HG03097 (cell line): ENCODE data around the gene SELENOK.

Experiments
- ATAC-seq: cut with Tn5 transposase; IDR thresholded peaks from one replicate; pipeline ENCODE4 v1.9.1; 2021; ENCODE audit not compliant: unreplicated experiment, low FRiP score

The SELENOK gene

GRCh38 chr3:53885239-53885638 lies 6.4 kb downstream of the SELENOK start:
- no peak for ATAC-seq

- no peak for ATAC-seq
Observed at GRCh38 chr3:53884623-53885022, 7.0 kb downstream of the SELENOK start.

- ATAC-seq, result no peak
Observed at GRCh38 chr3:53883008-53883407, 8.7 kb downstream of the SELENOK start.

GRCh38 chr3:53881691-53882593 lies 9.7 kb downstream of the SELENOK start, which contains the start of gene ACTR8:
TSS of gene ACTR8 (minus strand) at chr3:53882152. CDS start at chr3:53882101, 51 bp downstream.
- peak; percentile 68 for ATAC-seq

- no peak for ATAC-seq
Observed at GRCh38 chr3:53880396-53881345, 11.0 kb downstream of the SELENOK start.

- peak; percentile 45 for ATAC-seq
Observed at GRCh38 chr3:53865732-53866499, 25.7 kb downstream of the SELENOK start.

- ATAC-seq, result no peak
Observed at GRCh38 chr3:53863145-53863544, 28.5 kb downstream of the SELENOK start.

- no peak for ATAC-seq
Observed at GRCh38 chr3:53862241-53862640, 29.4 kb downstream of the SELENOK start.

GRCh38 chr3:53860196-53860595 lies 31.5 kb downstream of the SELENOK start:
- ATAC-seq, result no peak

- no peak for ATAC-seq
Observed at GRCh38 chr3:53859178-53859577, 32.5 kb downstream of the SELENOK start.

- ATAC-seq, result no peak
Observed at GRCh38 chr3:53858096-53858741, 33.4 kb downstream of the SELENOK start.

GRCh38 chr3:53856964-53857363 lies 34.7 kb downstream of the SELENOK start:
- ATAC-seq, result no peak

- no peak for ATAC-seq
Observed at GRCh38 chr3:53850895-53851294, 40.8 kb downstream of the SELENOK start.

- no peak for ATAC-seq
Observed at GRCh38 chr3:53849916-53850315, 41.7 kb downstream of the SELENOK start.

- ATAC-seq, result no peak
Observed at GRCh38 chr3:53846851-53847155, 44.9 kb downstream of the SELENOK start.

- no peak for ATAC-seq
Observed at GRCh38 chr3:53846134-53846850, 45.4 kb downstream of the SELENOK start, which contains the start of the genes CHDH and IL17RB. TSS of gene CHDH (minus strand) at chr3:53846419. CDS start at chr3:53824008, 22,411 bp downstream. TSS of gene IL17RB (plus strand) at chr3:53846568. CDS start at chr3:53846589, 21 bp downstream.

- ATAC-seq, result no peak
Observed at GRCh38 chr3:53845881-53846133, 45.9 kb downstream of the SELENOK start.

GRCh38 chr3:53845103-53845880 lies 46.4 kb downstream of the SELENOK start:
- no peak for ATAC-seq
